H1 (cell line): Measurements from ENCODE around the gene GZMA. TPM values are rescaled to one million over a fixed set of nuclear protein-coding genes. Genes with fewer than 3 reads are reported as not detected.

Experiments used
- CBX5 ChIP-seq: fragments of 300-800, 300-1000 bp; sonication (generic); IDR thresholded peaks from 2 replicates; pipeline ENCODE4 v1.7.1; 2016; ENCODE audit warnings: antibody characterized with exemption, low read length, low read depth
- CEBPB ChIP-seq: IDR thresholded peaks from 2 replicates; pipeline ENCODE4 v1.6.1; 2012; ENCODE audit warnings: low read depth, low read length
- EP300 ChIP-seq, 2 experiments: IDR thresholded peaks; 1 replicate in 1 of 2; 2 replicates in 1 of 2; pipeline ENCODE4 v1.6.1; 2011 to 2012; ENCODE audit warnings: low read depth in 2 of 2, low read length in 2 of 2, mild to moderate bottlenecking in 2 of 2, borderline replicate concordance in 1 of 2, inconsistent platforms in 1 of 2, moderate library complexity in 1 of 2
- JUND ChIP-seq: IDR thresholded peaks from 2 replicates; pipeline ENCODE4 v1.6.1; 2011; ENCODE audit warnings: mild to moderate bottlenecking, improper control_type of control experiment, low read length
- KDM4A ChIP-seq: IDR thresholded peaks from one replicate; pipeline ENCODE4 v1.7.1; 2012; ENCODE audit warnings: low read depth, mild to moderate bottlenecking, moderate library complexity, low read length, inconsistent platforms; ENCODE audit not compliant: severe bottlenecking
- PHF8 ChIP-seq: fragments of 200-600 bp; sonication (generic); conservative IDR thresholded peaks from 2 replicates; pipeline ENCODE4 v1.7.1; 2012; ENCODE audit warnings: low read depth, mild to moderate bottlenecking, inconsistent platforms, low read length, moderate library complexity
- polyA plus RNA-seq, 7 experiments: library from polyadenylated mRNA; depleted of rRNA in 3 of 7; stranded (reverse) in 5 of 7; unstranded in 2 of 7; fragments of >200 nt in 5 of 7; fragments of 200-250 nt in 2 of 7; gene quantifications; 1 replicate in 5 of 7; 2 replicates in 1 of 7; 4 replicates in 1 of 7; pipeline versions ENCODE4 v1.2.1 to v1.2.3, GENCODE V29; 2011 to 2013; ENCODE audit warnings: missing spikeins in 2 of 7, mixed read lengths in 2 of 7
- total RNA-seq: library from RNA; stranded (reverse); fragmentation: NEBNext Ultra II Directional; extraction: Animal tissue kit (Norgen Biotek cat#: 25700); gene quantifications from 2 replicates; pipeline ENCODE4 v1.2.1, GENCODE V29; 2021

The GZMA gene
- total and polyA plus RNA-seq, 2 of the 8 experiments (the other 6 are each of a cell fraction or from before 2014, with no cell fraction given): not detected

DNA sequence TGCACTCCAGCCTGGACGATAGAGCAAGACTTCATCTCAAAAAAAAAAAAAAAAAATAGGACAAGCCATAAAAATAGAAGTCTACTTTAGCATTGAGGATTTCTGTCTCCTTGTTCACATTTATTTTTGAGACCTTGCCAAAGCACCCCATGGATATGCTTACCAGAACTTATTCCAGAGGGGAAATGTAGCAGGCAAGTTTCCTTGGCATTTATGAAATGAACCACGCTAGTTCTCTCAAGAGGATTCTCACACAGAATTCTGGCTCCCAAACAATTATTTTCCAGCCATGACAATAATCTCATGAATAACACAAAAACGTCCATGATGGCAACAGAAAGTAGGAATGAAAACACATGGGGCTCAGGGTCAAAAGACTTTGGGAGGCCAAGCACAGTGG, 34.1 kb downstream of the GZMA start (continued):
- TF ChIP-seq EP300 (IDR thresholded peaks at IDR 0.05; ENCODE audit: borderline replicate concordance in 1 of 2, low read depth in 2 of 2, low read length in 2 of 2) (no peak), CBX5 (no peak), CEBPB (no peak), PHF8 (no peak), KDM4A (no peak), JUND (no peak)
